ENCODE results near the gene DVL2. TPM values are rescaled to one million over a fixed set of nuclear protein-coding genes. Genes with fewer than 3 reads are reported as not detected.

DVL2 gene
- total RNA-seq, 1 experiment from 2014 or later: 82.9 TPM

DNA sequence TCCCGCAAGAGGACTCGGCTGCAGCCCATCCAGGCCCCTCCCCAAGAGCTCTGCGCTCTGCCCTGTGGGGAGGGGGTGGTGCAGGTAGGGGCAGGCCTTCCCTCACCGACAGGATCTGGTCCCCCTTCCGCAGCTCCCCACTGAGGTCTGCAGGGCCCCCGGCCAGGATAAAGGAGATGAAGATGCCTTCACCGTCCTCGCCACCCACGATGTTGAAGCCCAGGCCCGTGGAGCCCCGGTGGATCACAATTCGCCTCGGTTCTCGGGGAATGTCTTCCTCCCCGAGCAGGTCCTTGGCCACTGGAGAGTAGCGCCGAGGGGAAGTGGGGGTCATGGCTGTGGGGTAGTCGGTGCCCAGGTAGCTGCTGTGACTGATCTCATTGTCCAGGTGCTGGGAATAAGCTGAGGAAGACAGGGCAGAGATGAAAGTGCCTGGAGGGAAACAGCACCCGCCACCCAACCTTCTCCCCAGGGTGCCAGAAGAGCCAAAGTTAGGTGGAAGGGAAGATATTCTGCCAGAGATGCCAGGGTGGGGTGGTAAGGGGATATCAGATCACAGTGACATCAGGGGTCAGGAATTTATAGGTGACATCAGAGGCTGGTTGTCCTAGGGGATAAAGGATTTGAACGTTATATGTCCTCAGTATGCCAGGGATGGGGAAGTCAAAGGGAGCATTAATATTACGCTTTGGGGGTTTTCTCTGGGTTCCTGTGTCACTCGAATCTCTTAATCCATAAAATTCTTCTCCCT is 37.5 kb downstream of the DVL2 start:
- no peak overlapping the region for H3K56ac ChIP-seq (ENCODE audit: insufficient read length, low read depth, low read length)
- peaks cover 44 to 77% (median 64%) of the 10 kb centered on the region in 3 experiments for H3K36me3 Mint-ChIP-seq (ENCODE audit: insufficient read depth in 1 of 3, low read depth in 3 of 3)
- H3K18ac ChIP-seq (ENCODE audit: insufficient read length, low read depth, low read length): no peak overlapping the region
- no peak overlapping the region for H3K4ac ChIP-seq (ENCODE audit: low read depth, low read length)
- no peaks in the 10 kb centered on the region for H3K27me3 Mint-ChIP-seq (ENCODE audit: low read depth)
- H2BK120ac ChIP-seq (ENCODE audit: low read depth, low read length, poor library complexity, severe bottlenecking): no peak overlapping the region
- no peaks in the 10 kb centered on the region for H3K79me2 ChIP-seq (ENCODE audit: insufficient read depth, low read length)
- DNase-seq: peak; percentile 21
- no peak overlapping the region for H3T11ph ChIP-seq (ENCODE audit: low read length)
- no peak overlapping the region for H3K23ac ChIP-seq (ENCODE audit: insufficient read length, low read depth, low read length)
- H3K9me3 Mint-ChIP-seq: no peaks in the 10 kb centered on the region
- H2AK5ac ChIP-seq (ENCODE audit: insufficient read length, low read length): no peak overlapping the region
- no peaks in the 10 kb centered on the region for H3K27me3 ChIP-seq (ENCODE audit: insufficient read depth, low read length)
- TF ChIP-seq, protein P1, sequence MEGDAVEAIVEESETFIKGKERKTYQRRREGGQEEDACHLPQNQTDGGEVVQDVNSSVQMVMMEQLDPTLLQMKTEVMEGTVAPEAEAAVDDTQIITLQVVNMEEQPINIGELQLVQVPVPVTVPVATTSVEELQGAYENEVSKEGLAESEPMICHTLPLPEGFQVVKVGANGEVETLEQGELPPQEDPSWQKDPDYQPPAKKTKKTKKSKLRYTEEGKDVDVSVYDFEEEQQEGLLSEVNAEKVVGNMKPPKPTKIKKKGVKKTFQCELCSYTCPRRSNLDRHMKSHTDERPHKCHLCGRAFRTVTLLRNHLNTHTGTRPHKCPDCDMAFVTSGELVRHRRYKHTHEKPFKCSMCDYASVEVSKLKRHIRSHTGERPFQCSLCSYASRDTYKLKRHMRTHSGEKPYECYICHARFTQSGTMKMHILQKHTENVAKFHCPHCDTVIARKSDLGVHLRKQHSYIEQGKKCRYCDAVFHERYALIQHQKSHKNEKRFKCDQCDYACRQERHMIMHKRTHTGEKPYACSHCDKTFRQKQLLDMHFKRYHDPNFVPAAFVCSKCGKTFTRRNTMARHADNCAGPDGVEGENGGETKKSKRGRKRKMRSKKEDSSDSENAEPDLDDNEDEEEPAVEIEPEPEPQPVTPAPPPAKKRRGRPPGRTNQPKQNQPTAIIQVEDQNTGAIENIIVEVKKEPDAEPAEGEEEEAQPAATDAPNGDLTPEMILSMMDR (conservative IDR thresholded peaks at IDR 0.05): no peak
- WGBS (ENCODE audit: extremely low coverage, insufficient read length, low lambda C conversion rate): no CpG with 5 or more reads among the region's 22 CpGs
- no peak overlapping the region for H2BK20ac ChIP-seq (ENCODE audit: low read depth, low read length, poor library complexity, severe bottlenecking)
- no peaks in the 10 kb centered on the region for H3K23me2 ChIP-seq (ENCODE audit: insufficient read length, low read depth, low read length, poor library complexity, severe bottlenecking)
- H2BK5ac ChIP-seq (ENCODE audit: insufficient read length, low read length): peak overlapping the region; percentile 81
- no peaks in the 10 kb centered on the region for H3K4me1 ChIP-seq (ENCODE audit: insufficient read depth, low read length)
- no peak overlapping the region; a peak in 1 of 7 replicates for H3K27ac Mint-ChIP-seq
- no peak overlapping the region for H3K4me3 Mint-ChIP-seq
- H3K79me1 ChIP-seq (ENCODE audit: insufficient read depth, low read depth, low read length, poor library complexity, severe bottlenecking): no peaks in the 10 kb centered on the region
- no peak overlapping the region for H4K8ac ChIP-seq (replicated peaks; ENCODE audit: insufficient read length, low read depth, low read length)
- no peak overlapping the region for H3K27ac ChIP-seq (ENCODE audit: insufficient read length, low read depth, low read length)
- H2AFZ ChIP-seq (ENCODE audit: low read length): no peak overlapping the region
- no peak overlapping the region for H3K14ac ChIP-seq (ENCODE audit: insufficient read depth, low read length)
- H3K9ac ChIP-seq (ENCODE audit: extremely low read depth, insufficient read length, low read length): no peak overlapping the region
- no peak overlapping the region for H3K4me2 ChIP-seq (ENCODE audit: insufficient read depth, insufficient read length, low read length)
- H4K20me1 ChIP-seq (ENCODE audit: control insufficient read depth, insufficient read depth, insufficient read length): no peaks in the 10 kb centered on the region
- no peak overlapping the region for H2BK12ac ChIP-seq (ENCODE audit: insufficient read length, low read depth, low read length)
- H4K5ac ChIP-seq (ENCODE audit: insufficient read length, low read depth, low read length): no peak overlapping the region
- H2BK15ac ChIP-seq (ENCODE audit: low read depth, low read length): no peak overlapping the region
- H3K9me3 ChIP-seq (ENCODE audit: control insufficient read depth, low read depth, low read length): no peaks in the 10 kb centered on the region
- peaks cover 0 to 3% of the 10 kb centered on the region in 2 experiments; a peak in 1 of 4 replicates for H3K4me1 Mint-ChIP-seq
- no peak overlapping the region for H4K91ac ChIP-seq (ENCODE audit: insufficient read length, low read depth, low read length)

All from H9 (cell line).